ENCODE data around the gene BAIAP2L1.

The BAIAP2L1 gene

GRCh38 chr7:98303176-98303865 lies 97.6 kb downstream of the BAIAP2L1 start:
- Mint-ChIP-seq H3K4me3 (no peak overlapping the region), H3K27ac (ENCODE audit: low read depth) (no peak overlapping the region), H3K27me3 (no peaks in the 10 kb centered on the region), H3K9me3 (no peaks in the 10 kb centered on the region), H3K36me3 (ENCODE audit: insufficient read depth) (peaks cover 3% of the 10 kb centered on the region), H3K4me1 (no peaks in the 10 kb centered on the region)
- DNase-seq (ENCODE audit: low spot score in 2 of 2), result no peak
- no peak for ATAC-seq (replicated peaks; ENCODE audit: extremely low read depth, poor library complexity, severe bottlenecking)

GRCh38 chr7:98301693-98302470 lies 99.0 kb downstream of the BAIAP2L1 start:
- Mint-ChIP-seq H3K36me3 (ENCODE audit: insufficient read depth) (peaks cover 3% of the 10 kb centered on the region), H3K4me3 (no peak overlapping the region), H3K27me3 (no peaks in the 10 kb centered on the region), H3K27ac (ENCODE audit: low read depth) (no peak overlapping the region), H3K4me1 (no peaks in the 10 kb centered on the region), H3K9me3 (no peaks in the 10 kb centered on the region)
- ATAC-seq (replicated peaks; ENCODE audit: extremely low read depth, poor library complexity, severe bottlenecking), result no peak
- DNase-seq (ENCODE audit: low spot score in 2 of 2), result no peak

- H3K27me3 Mint-ChIP-seq, result no peaks in the 10 kb centered on the region
- ATAC-seq (replicated peaks; ENCODE audit: extremely low read depth, poor library complexity, severe bottlenecking), result no peak
- H3K4me1 Mint-ChIP-seq, result no peaks in the 10 kb centered on the region
- peaks cover 3% of the 10 kb centered on the region for H3K36me3 Mint-ChIP-seq (ENCODE audit: insufficient read depth)
- no peaks in the 10 kb centered on the region for H3K9me3 Mint-ChIP-seq
- no peak overlapping the region for H3K27ac Mint-ChIP-seq (ENCODE audit: low read depth)
- DNase-seq (ENCODE audit: low spot score in 2 of 2), result no peak
- no peak overlapping the region for H3K4me3 Mint-ChIP-seq
These were observed 100.1 kb downstream of the BAIAP2L1 start for GRCh38 chr7:98300595-98301372.

- H3K36me3 Mint-ChIP-seq (ENCODE audit: insufficient read depth), result peaks cover 6% of the 10 kb centered on the region
- no peaks in the 10 kb centered on the region for H3K27me3 Mint-ChIP-seq
- H3K27ac Mint-ChIP-seq (ENCODE audit: low read depth), result no peak overlapping the region
- no peak overlapping the region for H3K4me3 Mint-ChIP-seq
- H3K9me3 Mint-ChIP-seq, result no peaks in the 10 kb centered on the region
- ATAC-seq (replicated peaks; ENCODE audit: extremely low read depth, poor library complexity, severe bottlenecking) (no peak), DNase-seq (ENCODE audit: low spot score in 2 of 2) (no peak)
- H3K4me1 Mint-ChIP-seq, result no peaks in the 10 kb centered on the region
These were observed 103.1 kb downstream of the BAIAP2L1 start for GRCh38 chr7:98297626-98298286.

GRCh38 chr7:98296833-98297232 lies 104.1 kb downstream of the BAIAP2L1 start:
- Mint-ChIP-seq H3K9me3 (no peaks in the 10 kb centered on the region), H3K4me1 (no peaks in the 10 kb centered on the region), H3K4me3 (no peak overlapping the region), H3K27me3 (no peaks in the 10 kb centered on the region), H3K36me3 (ENCODE audit: insufficient read depth) (peaks cover 6% of the 10 kb centered on the region), H3K27ac (ENCODE audit: low read depth) (no peak overlapping the region)
- ATAC-seq (replicated peaks; ENCODE audit: extremely low read depth, poor library complexity, severe bottlenecking) (no peak), DNase-seq (ENCODE audit: low spot score in 2 of 2) (no peak)

- Mint-ChIP-seq H3K27ac (ENCODE audit: low read depth) (no peak overlapping the region), H3K27me3 (no peaks in the 10 kb centered on the region), H3K9me3 (no peaks in the 10 kb centered on the region), H3K36me3 (ENCODE audit: insufficient read depth) (peaks cover 4% of the 10 kb centered on the region), H3K4me3 (no peak overlapping the region), H3K4me1 (no peaks in the 10 kb centered on the region)
- no peak for DNase-seq (ENCODE audit: low spot score in 2 of 2)
- no peak for ATAC-seq (replicated peaks; ENCODE audit: extremely low read depth, poor library complexity, severe bottlenecking)
These were observed 105.3 kb downstream of the BAIAP2L1 start for GRCh38 chr7:98295467-98296192.

- DNase-seq (ENCODE audit: low spot score in 2 of 2), result no peak
- H3K27ac Mint-ChIP-seq (ENCODE audit: low read depth), result no peak overlapping the region
- no peak for ATAC-seq (replicated peaks; ENCODE audit: extremely low read depth, poor library complexity, severe bottlenecking)
These were observed 106.0 kb downstream of the BAIAP2L1 start for GRCh38 chr7:98294798-98295382.

GRCh38 chr7:98294326-98294725 lies 106.6 kb downstream of the BAIAP2L1 start:
- H3K9me3 Mint-ChIP-seq, result no peaks in the 10 kb centered on the region
- no peaks in the 10 kb centered on the region for H3K4me1 Mint-ChIP-seq
- ATAC-seq (replicated peaks; ENCODE audit: extremely low read depth, poor library complexity, severe bottlenecking) (no peak), DNase-seq (ENCODE audit: low spot score in 2 of 2) (no peak)
- H3K27me3 Mint-ChIP-seq, result no peaks in the 10 kb centered on the region
- no peak overlapping the region for H3K27ac Mint-ChIP-seq (ENCODE audit: low read depth)
- H3K36me3 Mint-ChIP-seq (ENCODE audit: insufficient read depth), result peaks cover 2% of the 10 kb centered on the region
- H3K4me3 Mint-ChIP-seq, result no peak overlapping the region

More at GRCh38 chr7:98294798-98295382, 106.0 kb downstream of the BAIAP2L1 start:
- H3K9me3 Mint-ChIP-seq, result no peaks in the 10 kb centered on the region
- H3K4me1 Mint-ChIP-seq, result no peaks in the 10 kb centered on the region
- no peaks in the 10 kb centered on the region for H3K27me3 Mint-ChIP-seq
- no peak overlapping the region for H3K4me3 Mint-ChIP-seq
- H3K36me3 Mint-ChIP-seq (ENCODE audit: insufficient read depth), result peaks cover 2% of the 10 kb centered on the region

GRCh38 chr7:98293746-98294145 lies 107.1 kb downstream of the BAIAP2L1 start:
- Mint-ChIP-seq H3K4me1 (no peaks in the 10 kb centered on the region), H3K27ac (ENCODE audit: low read depth) (no peak overlapping the region)
- DNase-seq (ENCODE audit: low spot score in 2 of 2), result no peak

GRCh38 chr7:98293265-98293664 lies 107.6 kb downstream of the BAIAP2L1 start:
- DNase-seq (ENCODE audit: low spot score in 2 of 2), result no peak
- Mint-ChIP-seq H3K9me3 (no peaks in the 10 kb centered on the region), H3K36me3 (ENCODE audit: insufficient read depth) (peaks cover 2% of the 10 kb centered on the region), H3K27ac (ENCODE audit: low read depth) (no peak overlapping the region), H3K27me3 (no peaks in the 10 kb centered on the region), H3K4me3 (no peak overlapping the region), H3K4me1 (no peaks in the 10 kb centered on the region)
- ATAC-seq (replicated peaks; ENCODE audit: extremely low read depth, poor library complexity, severe bottlenecking), result no peak

More at GRCh38 chr7:98293746-98294145, 107.1 kb downstream of the BAIAP2L1 start:
- Mint-ChIP-seq H3K9me3 (no peaks in the 10 kb centered on the region), H3K4me3 (no peak overlapping the region), H3K36me3 (ENCODE audit: insufficient read depth) (peaks cover 2% of the 10 kb centered on the region), H3K27me3 (no peaks in the 10 kb centered on the region)
- ATAC-seq (replicated peaks; ENCODE audit: extremely low read depth, poor library complexity, severe bottlenecking), result no peak

- H3K9me3 Mint-ChIP-seq, result no peaks in the 10 kb centered on the region
- H3K36me3 Mint-ChIP-seq (ENCODE audit: insufficient read depth), result peaks cover 2% of the 10 kb centered on the region
- no peaks in the 10 kb centered on the region for H3K4me1 Mint-ChIP-seq
- DNase-seq (ENCODE audit: low spot score in 2 of 2) (no peak), ATAC-seq (replicated peaks; ENCODE audit: extremely low read depth, poor library complexity, severe bottlenecking) (peak; percentile 10)
- no peak overlapping the region for H3K27ac Mint-ChIP-seq (ENCODE audit: low read depth)
- no peaks in the 10 kb centered on the region for H3K27me3 Mint-ChIP-seq
- H3K4me3 Mint-ChIP-seq, result no peak overlapping the region
These were observed 109.2 kb downstream of the BAIAP2L1 start for GRCh38 chr7:98291717-98292116.
